Neural cell (in vitro differentiated cells): ENCODE results near the gene PGA4. TPM values are rescaled to one million over a fixed set of nuclear protein-coding genes. Genes with fewer than 3 reads are reported as not detected.

Experiments used
- H2AFZ ChIP-seq: fragments of 200-600, 300-800 bp; sonication (generic), shearing (Covaris generic); 2 replicates; pipeline ENCODE4 v1.6.0; 2014; ENCODE audit warnings: low read depth, mild to moderate bottlenecking, antibody characterized with exemption, low read length, moderate library complexity
- H3F3A ChIP-seq: fragments of 200-600 bp; shearing (Covaris generic); 2 replicates; pipeline ENCODE4 v1.6.1; 2016; ENCODE audit warnings: mild to moderate bottlenecking, moderate library complexity, mixed read lengths, antibody characterized with exemption, low read length; ENCODE audit not compliant: insufficient read depth, poor library complexity, severe bottlenecking
- H3K27ac ChIP-seq: fragments of 200-600, 300-800 bp; sonication (generic), shearing (Covaris generic); 2 replicates; pipeline ENCODE4 v1.5.1; 2014; ENCODE audit warnings: mild to moderate bottlenecking, low read length, moderate library complexity
- H3K27me3 ChIP-seq: fragments of 300-800, 200-600 bp; sonication (generic), shearing (Covaris generic); 2 replicates; pipeline ENCODE4 v1.6.0; 2014; ENCODE audit warnings: mild to moderate bottlenecking, low read depth, low read length, moderate library complexity; ENCODE audit not compliant: insufficient read depth
- H3K36me3 ChIP-seq: fragments of 300-800, 200-600 bp; sonication (generic), shearing (Covaris generic); 2 replicates; pipeline ENCODE4 v1.5.1; 2014; ENCODE audit warnings: mild to moderate bottlenecking, antibody characterized with exemption, low read length, moderate library complexity; ENCODE audit not compliant: insufficient read depth
- H3K4me2 ChIP-seq: fragments of 300-800, 200-600 bp; sonication (generic), shearing (Covaris generic); 2 replicates; pipeline ENCODE4 v1.6.0; 2014; ENCODE audit warnings: mild to moderate bottlenecking, low read length
- H3K4me3 ChIP-seq: fragments of 300-800, 200-600 bp; sonication (generic), shearing (Covaris generic); 2 replicates; pipeline ENCODE4 v1.5.1; 2014; ENCODE audit warnings: mild to moderate bottlenecking, low read length, moderate library complexity
- H3K79me2 ChIP-seq: fragments of 200-600 bp; shearing (Covaris generic); replicated peaks from 2 replicates; pipeline ENCODE4 v1.6.0; 2014; ENCODE audit warnings: mild to moderate bottlenecking, low read length, moderate library complexity; ENCODE audit not compliant: insufficient read depth
- H3K9ac ChIP-seq: fragments of 300-800, 200-600 bp; sonication (generic), shearing (Covaris generic); 2 replicates; pipeline ENCODE4 v1.6.1; 2016; ENCODE audit warnings: mild to moderate bottlenecking, low read length, mixed read lengths
- H3K9me2 ChIP-seq: fragments of 200-600 bp; shearing (Covaris generic); 2 replicates; pipeline ENCODE4 v1.6.1; 2016; ENCODE audit warnings: mild to moderate bottlenecking, low read length, mixed read lengths; ENCODE audit not compliant: insufficient read depth
- H3K9me3 ChIP-seq: fragments of 200-600, 300-800 bp; sonication (generic), shearing (Covaris generic); 2 replicates; pipeline ENCODE4 v1.6.1; 2016; ENCODE audit warnings: mild to moderate bottlenecking, mixed run types, low read length, moderate library complexity, mixed read lengths
- H4K20me1 ChIP-seq: fragments of 200-600 bp; shearing (Covaris generic); 2 replicates; pipeline ENCODE4 v1.6.1; 2016; ENCODE audit warnings: mild to moderate bottlenecking, mixed run types; ENCODE audit not compliant: insufficient read depth
- CTCF ChIP-seq: fragments of 450-650 bp; IDR thresholded peaks from 2 replicates; pipeline ENCODE4 v1.5.1; 2014; ENCODE audit warnings: antibody characterized with exemption, mild to moderate bottlenecking, moderate library complexity; ENCODE audit not compliant: poor library complexity, severe bottlenecking
- EP300 ChIP-seq: fragments of 450-650 bp; conservative IDR thresholded peaks from 2 replicates; pipeline ENCODE4 v1.6.1; 2014; ENCODE audit warnings: antibody characterized with exemption, mild to moderate bottlenecking, moderate library complexity; ENCODE audit not compliant: poor library complexity, severe bottlenecking
- EZH2 ChIP-seq: fragments of 200-600, 300-800 bp; shearing (Covaris generic), sonication (generic); IDR thresholded peaks from 2 replicates; pipeline ENCODE4 v1.6.1; 2014; ENCODE audit warnings: antibody characterized with exemption, low read length, borderline replicate concordance, mild to moderate bottlenecking; ENCODE audit not compliant: insufficient read depth, poor library complexity, severe bottlenecking
- MXI1 ChIP-seq: fragments of 450-650 bp; conservative IDR thresholded peaks from 2 replicates; pipeline ENCODE4 v1.6.1; 2014; ENCODE audit warnings: antibody characterized with exemption, mild to moderate bottlenecking; ENCODE audit not compliant: poor library complexity, severe bottlenecking
- POLR2AphosphoS5 ChIP-seq: IDR thresholded peaks from 2 replicates; pipeline ENCODE4 v1.6.1; 2012
- RAD21 ChIP-seq: fragments of 450-650 bp; conservative IDR thresholded peaks from 2 replicates; pipeline ENCODE4 v1.6.1; 2014; ENCODE audit warnings: antibody characterized with exemption, mild to moderate bottlenecking, moderate library complexity
- SMC3 ChIP-seq: fragments of 450-650 bp; conservative IDR thresholded peaks from 2 replicates; pipeline ENCODE4 v1.6.1; 2014; ENCODE audit warnings: antibody characterized with exemption, mild to moderate bottlenecking, moderate library complexity; ENCODE audit not compliant: poor library complexity
- TAF1 ChIP-seq: IDR thresholded peaks from 2 replicates; pipeline ENCODE4 v1.6.1; 2012; ENCODE audit warnings: low read depth
- polyA plus RNA-seq: library from polyadenylated mRNA; depleted of rRNA; stranded (reverse); fragments of >200 nt; gene quantifications from 2 replicates; pipeline ENCODE4 v1.2.3, GENCODE V29; 2014
- TF ChIP-seq, protein P1 (sequence below): IDR thresholded peaks from 2 replicates; pipeline ENCODE4 v1.6.1; 2012; ENCODE audit warnings: borderline replicate concordance

The PGA4 gene
- polyA plus RNA-seq, 1 donor from 2014 or later: not detected

DNA sequence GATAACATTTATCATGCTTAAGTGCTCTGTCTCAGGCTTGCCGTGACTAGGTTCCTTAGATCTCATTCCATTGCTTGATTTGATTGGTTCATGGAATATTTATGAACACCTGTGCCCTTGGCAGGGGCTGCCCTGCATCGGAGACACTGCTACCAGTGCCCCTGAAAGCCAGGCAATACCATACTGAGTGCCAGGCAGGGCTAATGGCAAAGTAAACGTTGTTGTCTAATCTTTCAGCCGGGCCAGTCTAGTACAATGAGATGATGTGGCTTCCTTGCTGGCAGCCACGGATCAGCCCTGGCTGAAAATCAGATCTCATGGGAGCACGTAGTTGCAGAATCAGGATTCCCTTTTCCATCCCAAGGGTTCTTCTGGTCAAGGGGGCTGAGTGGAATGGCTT is 23.8 kb upstream of the PGA4 start:
- Histone ChIP-seq H3K27ac (no peak overlapping the region), H3K4me2 (no peak overlapping the region), H3K4me3 (no peak overlapping the region), H3K36me3 (no peaks in the 10 kb centered on the region), H3K9me3 (no peaks in the 10 kb centered on the region), H2AFZ (no peak overlapping the region), H3K9ac (no peak overlapping the region), H3K27me3 (no peaks in the 10 kb centered on the region), H3K9me2 (no peaks in the 10 kb centered on the region), H3F3A (no peaks in the 10 kb centered on the region), H3K79me2 (no peaks in the 10 kb centered on the region), H4K20me1 (no peaks in the 10 kb centered on the region)
- TF ChIP-seq POLR2AphosphoS5 (no peak), MXI1 (no peak)

DNA sequence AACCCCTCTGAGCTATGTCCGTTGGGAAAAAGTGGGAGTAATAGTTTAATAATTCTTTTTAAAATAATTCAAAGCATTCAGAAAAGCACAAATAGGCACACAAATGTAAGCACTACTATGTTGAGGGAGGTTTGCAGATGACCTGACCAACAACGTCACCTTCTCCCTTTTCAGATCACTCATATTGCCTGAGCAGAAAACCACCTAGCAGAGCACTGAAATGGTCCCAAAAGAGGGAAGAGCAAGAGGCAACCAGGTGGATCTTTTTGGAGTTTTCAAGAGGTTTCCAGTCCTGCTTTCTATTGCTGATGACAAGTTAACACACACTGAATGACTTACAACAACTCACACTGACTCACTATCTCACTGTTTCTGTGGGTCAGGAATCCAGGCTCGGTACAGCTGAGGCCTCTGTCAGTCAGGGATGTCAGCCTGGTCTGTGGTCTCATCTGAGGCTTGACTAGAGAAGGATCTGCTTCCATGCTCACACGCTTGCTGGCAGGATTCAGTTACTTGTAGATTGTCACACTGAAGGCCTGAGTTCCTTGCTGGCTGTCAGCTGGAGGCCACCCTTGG is 23.1 kb upstream of the PGA4 start:
- Histone ChIP-seq H3K27ac (no peak overlapping the region), H4K20me1 (no peaks in the 10 kb centered on the region), H3K4me2 (no peak overlapping the region), H3K36me3 (no peaks in the 10 kb centered on the region), H3K9me2 (no peaks in the 10 kb centered on the region), H3K27me3 (no peaks in the 10 kb centered on the region), H2AFZ (no peak overlapping the region), H3K9ac (no peak overlapping the region), H3F3A (no peaks in the 10 kb centered on the region), H3K79me2 (no peaks in the 10 kb centered on the region), H3K4me3 (no peak overlapping the region), H3K9me3 (no peaks in the 10 kb centered on the region)
- TF ChIP-seq EZH2 (no peak), POLR2AphosphoS5 (no peak), EP300 (no peak), TAF1 (no peak), MXI1 (no peak), SMC3 (no peak), RAD21 (no peak), CTCF (no peak)
- TF ChIP-seq, protein P1, sequence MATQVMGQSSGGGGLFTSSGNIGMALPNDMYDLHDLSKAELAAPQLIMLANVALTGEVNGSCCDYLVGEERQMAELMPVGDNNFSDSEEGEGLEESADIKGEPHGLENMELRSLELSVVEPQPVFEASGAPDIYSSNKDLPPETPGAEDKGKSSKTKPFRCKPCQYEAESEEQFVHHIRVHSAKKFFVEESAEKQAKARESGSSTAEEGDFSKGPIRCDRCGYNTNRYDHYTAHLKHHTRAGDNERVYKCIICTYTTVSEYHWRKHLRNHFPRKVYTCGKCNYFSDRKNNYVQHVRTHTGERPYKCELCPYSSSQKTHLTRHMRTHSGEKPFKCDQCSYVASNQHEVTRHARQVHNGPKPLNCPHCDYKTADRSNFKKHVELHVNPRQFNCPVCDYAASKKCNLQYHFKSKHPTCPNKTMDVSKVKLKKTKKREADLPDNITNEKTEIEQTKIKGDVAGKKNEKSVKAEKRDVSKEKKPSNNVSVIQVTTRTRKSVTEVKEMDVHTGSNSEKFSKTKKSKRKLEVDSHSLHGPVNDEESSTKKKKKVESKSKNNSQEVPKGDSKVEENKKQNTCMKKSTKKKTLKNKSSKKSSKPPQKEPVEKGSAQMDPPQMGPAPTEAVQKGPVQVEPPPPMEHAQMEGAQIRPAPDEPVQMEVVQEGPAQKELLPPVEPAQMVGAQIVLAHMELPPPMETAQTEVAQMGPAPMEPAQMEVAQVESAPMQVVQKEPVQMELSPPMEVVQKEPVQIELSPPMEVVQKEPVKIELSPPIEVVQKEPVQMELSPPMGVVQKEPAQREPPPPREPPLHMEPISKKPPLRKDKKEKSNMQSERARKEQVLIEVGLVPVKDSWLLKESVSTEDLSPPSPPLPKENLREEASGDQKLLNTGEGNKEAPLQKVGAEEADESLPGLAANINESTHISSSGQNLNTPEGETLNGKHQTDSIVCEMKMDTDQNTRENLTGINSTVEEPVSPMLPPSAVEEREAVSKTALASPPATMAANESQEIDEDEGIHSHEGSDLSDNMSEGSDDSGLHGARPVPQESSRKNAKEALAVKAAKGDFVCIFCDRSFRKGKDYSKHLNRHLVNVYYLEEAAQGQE: no peak
